Measurements from ENCODE around the gene MAP1LC3B2.

The MAP1LC3B2 gene

DNA sequence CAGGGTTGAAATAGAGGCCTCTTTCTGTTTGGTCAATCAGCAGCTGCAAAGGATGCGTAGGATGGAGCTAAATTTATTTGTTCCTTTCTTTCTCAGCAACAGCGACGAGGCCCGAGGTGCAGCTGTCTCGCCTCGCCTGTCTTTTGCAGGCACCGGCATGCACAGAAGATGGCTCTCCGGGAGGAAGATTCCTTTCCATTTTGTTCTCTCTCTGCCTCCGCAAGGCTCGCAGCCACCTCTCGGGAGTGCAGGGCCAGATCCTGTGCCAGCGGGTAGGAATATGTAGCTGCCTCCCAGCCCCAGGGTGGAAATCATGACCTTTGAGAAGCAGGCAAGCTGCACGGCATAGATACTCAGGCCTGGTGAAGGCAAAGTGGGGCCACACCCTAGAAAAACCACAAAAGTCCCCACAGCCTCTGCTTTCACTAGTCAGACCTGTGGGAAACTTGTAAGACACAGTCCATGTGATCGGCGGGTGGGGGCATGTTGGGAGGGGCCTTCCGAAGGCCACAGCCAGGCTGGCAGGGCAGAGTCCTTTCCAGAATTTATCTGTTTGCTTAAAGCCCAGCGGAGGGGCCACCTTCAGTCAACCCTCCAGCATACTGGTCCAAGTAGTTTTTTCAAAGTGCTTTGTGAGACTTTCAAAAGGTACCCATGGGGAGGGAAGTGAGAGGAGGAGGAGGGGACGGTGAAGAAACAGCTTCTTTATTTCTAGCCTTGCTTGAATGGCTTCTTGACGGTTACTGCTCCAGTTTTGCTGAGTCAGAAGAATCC, at the start of gene MAP1LC3B2:
Gene MAP1LC3B2 (plus strand): TSS at position 220 of the 774 bp plus-strand sequence. CDS start 16,562 bp downstream, outside the sequence.
- peak; percentile 65 for DNase-seq

DNA sequence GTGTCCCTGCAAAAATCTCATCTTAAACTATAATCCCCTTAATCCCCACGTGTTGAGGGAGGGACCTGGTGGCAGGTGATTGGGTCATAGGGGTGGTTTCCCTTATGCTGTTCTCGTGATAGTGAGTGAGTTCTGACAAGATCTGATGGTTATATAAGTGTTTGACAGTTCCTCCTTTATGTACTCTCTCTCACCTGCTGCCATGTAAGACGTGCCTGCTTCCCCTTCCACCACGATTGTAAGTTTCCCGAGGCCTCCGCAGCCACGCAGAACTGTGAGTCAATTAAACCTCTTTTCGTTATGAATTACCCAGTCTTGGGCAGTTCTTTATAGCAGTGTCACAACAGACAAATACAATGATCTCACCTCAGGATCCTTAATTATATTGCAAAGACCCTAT, 45.2 kb upstream of the MAP1LC3B2 start:
- no peak for DNase-seq

DNA sequence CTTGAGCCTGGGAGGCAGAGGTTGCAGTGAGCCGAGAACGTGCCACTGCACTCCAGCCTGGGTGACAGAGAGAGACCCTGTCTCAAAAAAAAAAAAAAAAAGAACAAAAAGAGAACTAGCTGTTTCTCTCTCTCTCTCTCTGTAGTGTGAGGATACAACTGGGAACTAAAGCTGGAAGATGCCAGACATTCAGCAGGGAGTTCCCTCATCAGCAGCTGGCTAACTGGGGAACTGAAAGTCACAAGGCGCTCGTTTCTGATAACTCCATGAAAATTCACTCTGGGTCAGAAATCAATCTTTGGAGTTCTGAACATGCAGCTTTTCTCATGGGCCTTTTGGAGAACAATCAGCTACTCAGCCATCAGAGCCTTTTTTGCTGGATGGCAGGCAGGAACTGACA, 43.5 kb upstream of the MAP1LC3B2 start:
- DNase-seq, result no peak

DNA sequence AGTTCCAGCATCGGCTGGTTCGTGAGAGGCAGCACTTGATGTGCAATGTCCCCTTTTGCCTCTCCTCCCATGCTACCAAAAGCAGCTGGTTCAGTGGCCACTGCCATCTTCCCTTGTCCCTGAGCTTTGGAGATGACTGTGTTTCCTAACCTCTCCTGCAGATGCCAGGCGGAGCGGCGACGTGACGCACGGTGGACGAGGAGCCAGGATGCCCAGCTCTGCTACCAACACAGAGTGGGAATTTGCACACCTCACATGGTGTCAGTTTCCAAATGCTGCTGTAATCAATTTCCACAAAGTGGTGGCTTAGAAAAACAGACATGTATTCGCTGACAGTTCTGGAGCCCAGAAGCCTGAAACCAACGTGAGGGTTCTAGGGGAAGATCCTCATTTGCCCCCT, 42.5 kb upstream of the MAP1LC3B2 start:
- DNase-seq, result no peak

DNA sequence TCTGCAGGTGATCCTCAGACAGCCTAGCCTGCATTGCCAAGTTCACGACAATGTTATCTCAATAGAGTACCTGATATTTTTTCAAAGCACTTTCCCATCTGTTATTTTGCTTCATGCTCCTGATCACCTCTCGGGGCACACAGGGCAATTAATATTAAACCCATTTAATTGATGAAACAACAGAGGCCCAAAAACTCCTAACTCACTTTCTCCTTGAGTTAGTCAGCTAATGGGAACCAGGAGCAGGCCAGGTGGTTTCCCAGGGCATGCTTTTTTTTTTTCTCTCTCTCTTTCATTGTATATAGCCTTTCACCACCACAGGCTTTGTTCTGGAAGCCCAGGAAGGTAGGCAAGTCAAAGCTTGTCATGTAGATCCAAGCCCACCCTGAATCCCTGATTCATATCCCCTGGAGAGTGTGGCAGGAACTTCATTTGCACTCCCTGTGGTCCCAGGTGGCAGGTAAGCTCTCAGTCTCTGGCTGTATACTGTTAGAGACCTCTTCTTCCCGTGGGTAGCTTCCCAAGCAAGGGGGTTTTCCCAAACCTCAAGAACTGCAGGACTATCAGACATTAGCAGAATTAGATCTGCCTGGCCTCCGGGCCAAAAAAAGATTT, 41.6 kb upstream of the MAP1LC3B2 start:
- DNase-seq, result no peak

DNA sequence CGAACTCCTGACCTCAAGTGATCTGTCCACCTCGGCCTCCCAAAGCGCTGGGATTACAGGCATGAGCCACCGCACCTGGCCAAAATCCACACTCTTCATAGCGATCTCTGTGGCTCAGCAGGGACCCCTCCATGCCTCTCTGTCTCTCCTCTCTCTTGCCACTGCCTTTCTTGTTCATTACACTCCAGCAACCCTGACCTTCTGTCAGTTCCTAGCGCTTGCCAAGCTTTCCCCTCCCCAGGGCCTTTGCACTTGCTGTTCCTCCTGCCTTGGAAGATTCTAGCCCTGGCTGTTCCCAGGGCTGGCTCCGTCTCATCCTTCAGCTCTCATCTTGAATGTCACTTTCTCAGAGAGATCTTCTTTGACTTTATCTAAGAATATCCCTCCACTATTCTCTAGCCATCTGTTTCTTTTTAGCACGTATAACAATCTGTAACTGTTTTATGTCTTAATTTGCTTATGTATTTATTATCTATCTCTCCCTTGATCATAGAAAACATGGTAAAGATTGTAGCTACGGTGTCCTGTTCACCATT, 38.9 kb upstream of the MAP1LC3B2 start:
- no peak for DNase-seq

DNA sequence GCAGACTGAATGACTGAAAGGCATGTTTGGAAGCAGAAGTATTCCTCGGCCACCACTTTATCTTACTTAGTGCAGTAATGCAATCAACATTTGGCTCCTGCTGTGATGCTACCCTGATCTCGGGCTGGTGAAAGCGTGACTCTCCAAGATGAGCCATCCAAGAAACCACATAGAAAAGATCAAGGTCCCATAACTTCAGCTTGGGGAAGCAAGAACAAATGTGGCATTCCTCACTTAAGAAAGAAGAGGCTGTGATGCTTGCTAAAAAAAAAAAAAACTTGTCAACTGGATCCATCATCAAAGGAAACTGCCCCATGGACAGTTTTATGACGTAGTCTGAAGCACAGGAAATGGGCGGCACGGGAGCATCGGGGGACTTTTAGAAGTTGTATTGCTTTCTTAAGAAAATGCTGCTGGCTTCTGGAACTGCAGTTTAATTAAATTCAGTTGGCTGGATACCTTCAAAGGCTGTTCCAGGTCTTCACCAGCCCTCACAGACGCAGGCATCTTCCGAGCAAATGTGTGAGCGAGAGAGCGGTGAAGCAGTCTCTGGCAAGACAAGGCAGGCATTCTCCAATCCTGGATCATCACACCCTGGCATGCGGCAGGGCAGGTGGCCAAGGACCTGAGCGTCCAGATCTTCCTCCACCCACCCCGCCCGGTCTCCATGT, 38.2 kb upstream of the MAP1LC3B2 start:
- no peak for DNase-seq

DNA sequence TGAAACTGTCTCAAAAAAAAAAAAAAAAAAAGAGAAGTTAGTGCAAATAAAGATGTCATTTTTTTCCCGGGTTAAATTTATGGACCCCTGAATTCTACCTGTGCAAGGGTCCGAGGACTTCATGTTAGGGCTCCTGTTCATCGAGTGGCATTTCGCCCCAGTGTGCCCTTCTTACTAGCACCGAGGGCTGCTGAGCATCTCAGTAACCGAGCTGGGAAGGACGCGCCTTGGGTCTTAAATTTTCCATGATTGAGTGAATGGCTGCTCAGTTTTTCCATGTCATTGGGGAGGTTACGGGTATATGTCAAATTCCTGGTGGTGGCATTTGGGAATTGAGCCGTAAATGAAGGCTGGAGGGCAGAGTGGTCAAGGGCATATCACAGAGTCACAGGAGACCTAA, 34.9 kb upstream of the MAP1LC3B2 start:
- no peak for DNase-seq

DNA sequence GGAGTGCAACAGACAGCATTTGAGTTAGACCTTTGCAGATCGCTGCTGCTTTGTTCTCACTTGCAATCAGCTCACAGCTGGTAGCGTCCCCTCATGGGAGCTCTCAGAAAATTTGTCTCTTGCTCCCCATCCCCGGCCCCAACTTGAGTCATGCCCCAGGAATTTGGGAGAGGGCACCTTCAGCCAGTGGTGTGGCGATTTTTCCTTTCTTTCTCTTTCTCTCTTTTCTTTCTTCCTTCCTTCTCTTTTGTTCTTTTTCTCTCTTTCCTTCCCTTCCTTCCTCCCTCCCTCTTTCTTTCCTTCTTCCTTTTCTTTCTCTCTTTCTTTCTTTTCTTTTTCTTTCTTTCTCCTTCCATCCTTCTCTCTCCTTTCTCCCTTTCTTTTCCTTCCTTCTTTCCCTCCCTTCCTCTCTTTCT, 34.2 kb upstream of the MAP1LC3B2 start:
- no peak for DNase-seq

DNA sequence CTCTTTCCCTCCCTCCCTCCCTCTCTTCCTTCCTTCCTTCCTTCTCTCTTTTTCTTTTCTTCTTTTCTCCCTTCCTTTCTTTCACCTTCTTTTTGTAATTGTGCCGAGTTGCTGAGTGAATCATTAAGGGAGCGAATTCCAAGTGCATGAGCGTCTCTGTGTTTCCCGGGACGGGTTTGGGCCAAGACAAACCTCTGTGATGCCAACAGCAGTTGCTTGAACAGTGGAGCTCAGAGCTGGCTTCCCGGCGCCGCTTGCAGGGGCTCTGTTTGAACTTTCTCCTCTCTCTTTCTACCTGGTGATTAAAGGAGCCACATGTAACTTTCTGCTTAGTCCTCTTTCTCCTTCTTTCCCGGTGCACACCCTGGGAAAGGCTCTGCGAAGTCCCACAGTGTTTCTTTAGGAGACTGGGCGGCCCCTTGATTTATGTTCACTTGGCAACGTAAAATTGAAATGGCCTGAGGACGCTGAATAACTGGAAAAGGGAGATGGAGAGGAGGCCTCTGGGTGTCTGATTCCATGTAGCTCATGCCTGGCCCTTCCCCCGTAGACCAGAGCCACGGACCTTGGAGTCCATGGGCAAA, 33.7 kb upstream of the MAP1LC3B2 start:
- DNase-seq, result no peak

DNA sequence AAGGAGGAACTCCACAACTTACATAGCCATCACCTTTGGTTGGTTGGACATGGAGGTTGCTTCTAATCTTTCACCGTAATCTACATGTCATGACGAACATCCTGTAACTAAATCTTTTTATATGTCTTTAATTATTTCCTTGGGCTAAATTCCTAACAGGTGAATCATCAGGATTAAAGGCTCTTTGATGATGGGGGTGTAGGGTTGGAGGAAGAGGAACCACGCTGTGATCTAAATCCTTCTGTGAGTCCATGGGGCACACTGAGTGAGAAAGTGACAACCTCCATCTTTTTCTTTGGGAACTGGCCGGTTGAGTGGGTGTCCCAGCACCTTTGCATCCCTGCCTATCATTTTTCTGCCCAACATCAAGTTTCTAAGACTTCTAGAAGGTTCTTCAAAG, 31.1 kb upstream of the MAP1LC3B2 start:
- no peak for DNase-seq

DNA sequence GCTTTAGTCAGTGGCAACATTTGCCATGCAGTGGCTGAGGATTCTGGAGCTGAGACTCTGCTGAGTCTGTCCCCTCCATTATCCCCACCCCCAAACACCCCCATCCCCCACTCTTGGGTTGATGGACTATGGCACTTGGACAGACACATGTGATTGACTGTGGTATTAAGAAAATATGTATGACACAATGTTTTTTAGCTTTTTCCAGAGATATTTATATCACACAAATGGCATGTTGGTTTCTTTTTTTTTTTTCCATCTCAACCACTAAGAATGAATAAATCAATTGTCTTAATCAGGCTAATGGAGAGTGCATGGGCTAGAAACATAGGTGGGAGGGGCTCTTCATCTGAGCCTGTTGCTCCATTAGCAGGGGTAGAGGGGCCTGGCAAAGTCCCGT, 30.7 kb upstream of the MAP1LC3B2 start:
- DNase-seq, result no peak

DNA sequence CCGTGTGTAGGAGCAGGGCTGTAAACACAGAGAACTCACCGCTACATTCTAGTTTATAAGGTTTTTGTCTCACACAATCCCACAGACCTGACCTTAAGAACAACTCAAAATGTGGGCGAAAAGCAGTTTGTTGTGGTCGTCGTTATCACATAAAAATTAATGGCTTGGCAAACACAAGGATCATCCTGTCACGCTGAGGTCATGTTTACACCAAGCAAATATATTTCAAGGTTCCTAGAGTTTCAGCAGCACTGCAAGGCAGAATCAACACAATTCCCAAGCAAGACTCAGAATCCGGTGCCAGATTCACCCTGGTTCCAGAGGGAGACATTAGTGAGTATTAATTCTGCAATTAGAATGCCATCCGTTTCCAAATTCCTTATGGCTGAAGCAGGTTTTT, 30.1 kb upstream of the MAP1LC3B2 start:
- DNase-seq, result no peak

DNA sequence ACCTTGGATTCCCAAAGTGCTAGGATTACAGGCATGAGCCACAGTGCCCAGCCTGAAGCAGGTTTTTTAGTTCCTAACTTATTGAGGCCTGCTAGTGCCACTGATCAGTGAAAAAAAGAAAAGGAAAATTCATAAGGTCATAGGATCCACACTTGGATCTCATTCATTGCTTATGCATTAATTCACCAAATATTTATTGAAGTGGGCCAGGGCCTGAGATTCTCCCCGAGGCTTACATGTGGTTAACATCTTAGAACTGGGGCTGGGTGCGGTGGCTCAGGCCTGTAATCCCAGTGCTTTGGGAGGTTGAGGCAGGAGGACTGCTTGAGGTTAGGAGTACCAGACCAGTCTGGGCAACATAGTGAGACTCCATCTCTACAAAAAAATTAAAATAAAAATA, 29.5 kb upstream of the MAP1LC3B2 start:
- no peak for DNase-seq

DNA sequence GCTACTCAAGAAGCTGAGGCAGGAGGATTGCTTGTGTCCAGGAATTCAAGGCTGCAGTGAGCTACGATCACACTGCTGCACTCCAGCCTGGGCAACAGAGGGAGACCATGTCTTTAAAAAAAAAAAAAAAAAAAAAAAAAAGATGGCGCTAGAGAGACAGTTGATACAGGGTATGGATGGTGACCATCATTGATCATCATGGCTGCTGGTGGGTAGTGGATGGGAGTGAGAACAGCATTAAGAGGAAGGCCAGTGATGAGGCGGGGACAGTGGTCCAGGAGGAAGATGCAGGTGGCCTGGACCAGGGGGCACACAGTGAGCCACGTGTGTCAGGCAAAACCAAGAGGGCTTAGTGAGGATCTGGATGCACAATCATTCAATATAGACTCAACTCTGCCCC, 26.8 kb upstream of the MAP1LC3B2 start:
- DNase-seq, result no peak

DNA sequence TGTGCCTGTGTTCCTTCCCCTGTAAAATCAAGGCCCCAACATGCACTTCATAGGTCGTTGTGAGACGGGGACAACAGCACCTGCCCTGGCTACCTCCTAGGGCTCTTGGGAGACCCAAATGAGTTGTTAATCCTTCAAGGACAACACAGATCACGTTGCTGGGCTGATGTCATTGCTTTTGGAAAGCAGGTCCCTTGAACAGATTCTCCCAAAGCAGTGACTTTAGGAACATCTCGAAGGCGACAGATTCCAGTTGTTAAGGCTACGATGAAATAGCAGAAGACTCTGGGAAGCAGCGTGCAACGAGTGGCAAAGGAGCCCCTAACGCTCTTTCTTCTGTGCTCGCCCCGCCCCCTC, 26.2 kb upstream of the MAP1LC3B2 start:
- no peak for DNase-seq

DNA sequence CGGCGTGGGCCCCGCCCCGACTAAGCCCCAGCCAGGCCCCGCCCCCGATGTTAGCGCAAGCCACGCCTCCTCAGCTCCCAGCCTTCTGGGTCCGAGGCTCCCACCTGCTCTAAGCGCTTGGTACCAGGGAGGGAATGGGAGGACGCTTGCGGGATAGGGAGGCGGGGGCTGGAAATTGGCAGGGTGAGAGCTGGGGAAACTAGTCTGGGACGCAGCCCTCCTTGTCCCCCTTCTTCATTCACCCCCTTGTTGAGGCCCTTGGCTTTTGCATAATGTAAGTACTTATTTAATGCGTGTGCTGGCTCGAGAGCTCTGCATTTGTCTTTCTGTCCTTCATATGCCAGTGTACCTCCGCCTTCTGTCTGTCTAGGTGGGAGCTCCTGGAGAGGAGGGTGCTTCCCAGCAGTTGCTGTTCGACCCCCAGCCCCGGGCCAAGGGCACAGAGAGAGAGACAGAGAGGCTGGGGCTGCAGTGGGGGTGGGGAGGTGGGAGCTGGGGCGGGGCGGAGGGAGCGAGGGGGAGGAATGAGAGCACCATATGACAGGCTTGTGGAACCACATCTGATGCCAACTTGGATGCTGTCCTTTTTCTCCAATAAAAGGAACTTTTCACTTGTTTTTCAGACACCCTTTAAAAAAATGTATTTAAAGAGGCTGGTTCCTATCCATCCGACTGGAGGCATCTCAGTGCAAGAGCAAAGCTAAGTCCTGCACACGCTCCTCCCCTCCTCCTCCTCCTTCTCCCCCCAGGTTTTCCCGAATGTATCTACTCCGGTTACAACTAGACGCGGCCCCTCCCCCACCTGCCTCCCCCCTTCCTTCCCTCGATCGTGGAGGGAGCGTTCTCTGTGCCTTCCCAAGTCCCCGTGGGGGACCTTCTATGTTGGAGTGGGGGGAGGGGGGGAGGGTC, 25.6 kb upstream of the MAP1LC3B2 start:
- DNase-seq, result peak; percentile 74

DNA sequence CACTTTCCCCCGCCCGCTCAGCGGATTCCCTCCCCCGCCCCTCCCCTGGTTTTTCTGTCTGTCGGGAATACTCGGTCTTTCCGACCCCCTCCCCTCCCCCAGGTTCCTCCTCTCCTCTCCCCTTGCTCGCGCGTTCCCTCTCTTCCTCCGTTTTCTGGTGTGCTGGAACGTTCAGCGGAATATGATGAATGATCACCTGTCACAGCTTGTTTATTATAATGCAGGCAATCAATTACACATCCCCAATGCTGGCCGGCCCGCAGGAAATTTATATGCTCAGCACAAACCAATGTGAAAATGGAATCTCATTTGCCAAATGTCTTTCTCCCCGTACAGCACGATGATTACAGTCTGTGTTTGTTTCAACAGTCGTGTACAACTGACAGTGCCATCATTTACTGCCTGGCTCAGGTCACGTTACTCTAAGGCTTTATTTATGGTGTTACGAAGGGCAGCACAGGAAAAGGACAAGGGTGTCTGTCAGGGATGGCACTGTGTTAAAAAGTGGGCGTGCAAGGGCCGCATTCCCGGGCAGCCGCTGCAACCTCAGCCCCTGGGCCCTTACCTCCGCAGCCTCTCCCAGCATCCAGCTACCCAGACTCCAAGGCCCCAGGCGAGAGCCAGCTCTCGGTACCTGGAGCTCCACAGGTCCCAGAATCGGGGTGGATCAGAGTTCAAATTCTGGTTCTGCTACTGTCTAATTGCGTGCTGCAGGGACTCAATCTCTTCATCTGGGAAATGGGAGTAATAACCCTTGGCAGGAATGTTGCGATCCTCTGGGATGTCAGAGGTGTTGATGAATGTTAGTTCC, 24.7 kb upstream of the MAP1LC3B2 start:
- no peak for DNase-seq

DNA sequence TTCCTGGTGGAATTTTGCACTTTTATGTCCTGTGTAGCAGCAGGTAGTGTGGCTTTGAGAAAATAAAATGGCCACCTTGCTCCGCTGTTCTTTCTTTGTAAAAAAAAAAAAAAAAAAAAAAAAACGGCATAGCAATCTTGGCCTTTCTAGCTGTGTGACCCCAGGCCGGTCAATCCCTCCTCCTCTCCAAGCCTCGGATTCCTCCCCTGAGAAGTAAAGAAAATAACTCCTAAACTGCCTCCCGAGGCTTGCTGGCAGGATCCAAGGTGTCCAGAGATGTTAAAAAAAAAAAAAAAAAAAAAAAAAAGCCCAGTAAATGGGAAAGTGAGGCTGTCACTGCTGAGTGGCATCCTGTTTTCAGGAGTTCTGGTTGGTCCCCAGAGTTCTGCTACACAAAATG, 23.9 kb upstream of the MAP1LC3B2 start:
- no peak for DNase-seq

DNA sequence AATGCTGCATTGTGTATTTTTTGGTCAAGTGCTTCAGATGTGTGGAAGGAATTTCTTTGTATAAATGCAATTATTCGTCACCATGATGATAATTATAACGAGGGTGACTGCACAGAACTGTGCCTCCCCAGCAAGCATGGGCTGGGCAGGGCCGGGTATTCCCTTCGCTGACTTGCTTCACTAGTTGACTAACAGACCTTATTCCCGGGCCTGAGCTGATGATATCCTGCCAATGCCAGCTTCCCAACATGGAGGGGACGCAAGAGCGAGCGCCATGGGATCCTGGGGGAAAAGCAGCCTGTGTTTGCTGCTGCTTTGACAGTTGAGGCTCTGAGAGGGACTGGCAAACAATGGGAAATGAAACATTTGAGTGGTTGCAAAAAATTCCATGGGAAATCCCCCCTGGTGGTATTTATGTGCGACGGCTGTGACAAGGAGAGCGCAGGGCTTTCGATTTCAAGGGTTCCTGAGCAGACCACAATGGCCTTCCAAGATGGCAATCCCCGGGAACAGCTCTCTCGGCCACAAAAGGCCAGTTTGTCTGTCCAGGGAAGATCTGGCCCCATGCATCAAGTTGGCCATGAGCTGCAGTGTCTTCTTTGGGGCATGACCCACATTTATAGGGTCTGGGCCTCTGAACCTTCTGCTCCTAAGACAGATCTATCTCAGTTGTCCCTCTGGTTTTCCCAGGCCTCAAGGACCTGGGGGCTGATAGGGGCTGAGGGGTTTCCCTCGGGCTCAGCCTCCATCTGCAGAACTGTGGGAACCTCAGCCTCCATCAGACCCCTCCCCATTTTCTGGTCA, 21.9 kb upstream of the MAP1LC3B2 start:
- no peak for DNase-seq

All from activated CD4-positive, alpha-beta T cell treated with anti-CD3 and anti-CD28 coated beads, Interleukin-2, amount 50 U/mL, for 1 hour (primary cell).